ENCODE data around the gene RDH12. TPM values are rescaled to one million over a fixed set of nuclear protein-coding genes. Genes with fewer than 3 reads are reported as not detected.

Gene RDH12
- total and polyA plus RNA-seq, 2 donors (not counting 3 experiments of a cell fraction or from before 2014, with no cell fraction given), result not detected

GRCh38 chr14:67717048-67717447 is 15.4 kb downstream of the RDH12 start:
- POLR2A ChIA-PET, result no interaction called here
- intact Hi-C loops (cut with micrococcal nuclease), result no loop called here
- Histone ChIP-seq H3K27ac (ENCODE audit: insufficient read depth, low read depth, low read length) (no peak overlapping the region), H3K9me3 (replicated peaks; ENCODE audit: control insufficient read depth, insufficient read depth, low read length) (no peaks in the 10 kb centered on the region), H3K4me1 (ENCODE audit: control insufficient read depth, extremely low read depth, insufficient read depth, low read length) (no peaks in the 10 kb centered on the region), H3K4me2 (ENCODE audit: insufficient read depth, low read length) (no peak overlapping the region), H4K20me1 (replicated peaks; ENCODE audit: control insufficient read depth, extremely low read depth, insufficient read depth, low read length) (no peaks in the 10 kb centered on the region), H3K4me3 (replicated peaks in 1 of 3; ENCODE audit: insufficient read depth in 1 of 3, low read depth in 1 of 3, low read length in 3 of 3) (no peak overlapping the region), H3K9me1 (replicated peaks; ENCODE audit: control insufficient read depth, extremely low read depth, insufficient read depth, low read length) (no peaks in the 10 kb centered on the region), H3K36me3 (ENCODE audit: control insufficient read depth in 2 of 2, extremely low read depth in 1 of 2, insufficient read depth in 2 of 2, low read length in 2 of 2) (no peaks in the 10 kb centered on the region), H3K27me3 (ENCODE audit: control insufficient read depth in 2 of 2, insufficient read depth in 2 of 2, low read length in 2 of 2) (peaks cover 13 to 21% of the 10 kb centered on the region in 2 experiments), H3K9ac (replicated peaks; ENCODE audit: extremely low read depth, insufficient read depth, low read length) (no peak overlapping the region), H3K79me2 (ENCODE audit: control insufficient read depth, insufficient read depth, low read length) (no peaks in the 10 kb centered on the region), H2AFZ (ENCODE audit: low read depth, low read length) (no peak overlapping the region)
- no TSS peak for BruUV-seq (replicated peaks)
- CTCF ChIA-PET, result interaction anchor here (1.1 kb wide), 1 partner anchor 146 kb away, joined by 3 read pairs; no protein-coding TSS in a partner anchor
- no peak for FAIRE-seq
- TF ChIP-seq EZH2 (IDR thresholded peaks at IDR 0.05; ENCODE audit: borderline replicate concordance, low read depth, low read length, severe bottlenecking) (no peak), GATA2 (IDR thresholded peaks at IDR 0.05; ENCODE audit: insufficient read depth, insufficient read length, low read depth, low read length) (no peak), FOS (IDR thresholded peaks at IDR 0.05; ENCODE audit: borderline replicate concordance, insufficient read depth, low read length) (no peak), JUN (IDR thresholded peaks at IDR 0.05; ENCODE audit: borderline replicate concordance, insufficient read depth, insufficient read length, low read depth) (no peak), POLR2AphosphoS5 (IDR thresholded peaks at IDR 0.05; ENCODE audit: insufficient read depth, low read depth, low read length) (no peak), CTCF (IDR thresholded peaks at IDR 0.05; ENCODE audit: extremely low read depth in 1 of 2, insufficient read depth in 1 of 2, low read depth in 1 of 2, low read length in 2 of 2) (no peak), POLR2A (IDR thresholded peaks at IDR 0.05; ENCODE audit: low read depth, low read length) (no peak), MYC (IDR thresholded peaks at IDR 0.05; ENCODE audit: low read depth, low read length) (no peak), MAX (IDR thresholded peaks at IDR 0.05; ENCODE audit: insufficient read depth, insufficient read length) (no peak)
- dilution Hi-C loops (cut with MboI; ENCODE audit: extremely low pct_ligation_motif_present, low sequenced_read_pairs), result no loop called here
- no peak for DNase-seq (ENCODE audit: low read depth, low spot score)
